NCI-H2029 (cell line): Measurements from ENCODE around the gene RIPOR3.
A peak's percentile ranks its signal among the peaks of the same experiment; 100 is the strongest.
"Not testable (repeated sequence)": the region's sequence is repeated elsewhere in the genome, so short reads cannot be mapped to it uniquely, and the experiment has no call there.

Experiments
- DNase-seq: peaks from one replicate; lab custom pipeline; 2025; lab: John Stamatoyannopoulos, UW

The RIPOR3 gene

DNA sequence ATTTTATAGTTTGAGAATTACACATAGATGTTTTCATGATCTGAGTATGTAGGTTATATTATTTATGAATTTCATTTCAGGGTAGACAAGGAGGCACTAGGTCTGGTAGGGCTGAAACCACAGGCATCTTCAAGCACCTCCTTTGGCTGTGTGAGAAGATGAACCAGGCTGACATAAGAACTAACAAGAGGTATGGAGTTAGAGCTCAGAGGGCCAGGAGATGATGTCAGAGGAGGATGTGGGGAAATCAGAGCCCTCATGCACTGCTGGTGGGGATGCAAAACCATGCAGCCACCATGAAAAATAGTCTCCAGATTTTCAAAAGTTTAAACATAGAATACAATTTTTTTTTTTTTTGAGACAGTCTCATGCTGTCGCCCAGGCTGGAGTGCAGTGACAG, 13.6 kb upstream of the RIPOR3 start:
- DNase-seq, result no peak

DNA sequence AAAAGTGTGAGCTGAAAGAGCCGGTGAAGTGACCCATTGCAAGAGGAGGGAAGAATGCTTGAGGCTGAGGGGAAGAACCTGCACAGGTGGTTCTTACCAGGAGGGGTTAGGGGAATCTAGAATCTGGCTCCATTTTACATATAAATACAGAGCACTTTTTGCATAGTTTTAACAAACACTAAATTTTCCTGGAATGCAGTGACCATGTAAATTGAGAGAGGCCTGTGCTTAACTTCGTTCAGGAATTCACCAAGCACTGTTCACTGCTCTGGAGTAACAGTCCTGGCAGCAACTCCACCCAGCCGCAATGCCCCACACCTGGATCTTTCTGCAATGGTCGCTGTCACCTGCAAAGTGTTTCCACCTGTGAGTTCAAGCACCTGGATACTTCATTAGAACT, 13.2 kb upstream of the RIPOR3 start:
- DNase-seq, result no peak

DNA sequence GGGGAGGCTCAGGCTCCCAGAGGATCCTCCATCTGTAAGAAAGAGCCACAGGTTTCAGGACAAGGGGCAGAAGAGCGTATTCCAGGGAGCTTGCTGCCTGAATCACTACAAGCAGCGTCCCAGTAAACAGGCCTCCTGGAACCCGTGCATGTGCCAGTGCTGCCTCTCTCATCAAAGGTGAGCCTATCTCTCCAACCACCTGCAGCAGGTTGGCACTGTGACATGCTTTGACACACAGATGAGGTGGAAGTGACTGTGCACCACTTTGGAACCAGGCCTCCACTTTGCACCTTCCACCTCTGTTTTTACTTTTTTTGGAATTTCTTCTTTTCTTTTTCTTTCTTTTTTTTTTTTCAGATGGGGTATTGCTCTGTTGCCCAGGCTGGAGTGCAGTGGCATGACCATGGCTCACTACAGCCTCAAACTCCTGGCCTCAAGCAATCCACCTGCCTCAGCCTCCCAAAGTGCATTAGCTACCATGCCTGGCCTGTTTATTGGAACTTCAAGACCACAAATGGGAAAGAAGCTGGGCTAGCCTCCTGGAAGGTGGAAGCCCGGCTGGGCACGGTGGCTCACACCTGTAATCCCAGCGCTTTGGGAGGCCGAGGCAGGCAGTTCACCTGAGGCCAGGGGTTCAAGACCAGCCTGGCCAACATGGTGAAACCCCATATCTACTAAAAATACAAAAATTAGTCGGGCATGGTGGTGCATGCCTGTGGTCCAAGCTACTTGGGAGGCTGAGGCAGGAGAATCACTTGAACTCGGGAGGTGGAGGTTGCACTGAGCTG, 12.5 kb upstream of the RIPOR3 start:
- DNase-seq, result not testable (repeated sequence)

DNA sequence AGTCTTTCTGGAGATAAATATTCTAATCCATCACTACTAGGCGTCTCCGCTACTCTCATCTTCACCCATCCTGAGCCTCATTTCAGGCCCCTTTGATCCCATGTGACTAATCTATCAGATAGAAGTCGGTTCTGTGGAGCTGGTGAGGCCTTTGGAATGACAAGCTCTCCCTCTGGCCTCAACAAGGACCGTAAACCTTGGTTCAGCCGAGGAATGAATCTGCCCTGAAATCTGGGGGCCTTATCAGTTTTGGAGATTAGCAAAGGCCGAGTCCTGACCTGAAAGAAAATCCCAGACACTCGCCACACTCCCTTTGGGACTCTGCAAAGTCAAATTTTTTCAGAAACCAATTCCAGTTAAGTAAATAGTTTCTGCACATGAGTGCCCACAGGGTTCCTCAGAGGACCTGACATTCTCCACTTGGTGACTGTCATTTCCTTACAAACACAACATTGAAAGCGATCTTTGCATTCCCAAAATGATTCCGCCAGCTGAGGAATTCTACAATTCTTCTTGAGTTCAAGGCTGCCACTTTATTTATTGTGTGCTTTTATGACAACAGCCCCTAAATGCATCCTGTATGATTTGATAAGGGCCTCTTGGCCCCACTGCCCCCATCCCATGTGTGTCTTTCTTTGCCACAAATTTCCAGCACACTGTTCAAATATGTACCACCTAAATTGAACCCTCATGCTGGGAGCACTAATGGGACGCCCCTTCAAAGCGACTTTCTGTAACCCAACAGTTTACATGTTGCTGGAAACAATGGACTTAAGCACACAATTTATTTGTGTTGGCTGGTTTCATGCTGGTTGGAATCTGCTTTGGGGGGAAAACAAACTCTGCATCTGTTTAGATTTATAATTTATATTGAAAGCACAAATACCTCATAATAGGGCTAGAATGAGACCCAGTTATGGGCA, 10.0 kb upstream of the RIPOR3 start:
- no peak for DNase-seq

DNA sequence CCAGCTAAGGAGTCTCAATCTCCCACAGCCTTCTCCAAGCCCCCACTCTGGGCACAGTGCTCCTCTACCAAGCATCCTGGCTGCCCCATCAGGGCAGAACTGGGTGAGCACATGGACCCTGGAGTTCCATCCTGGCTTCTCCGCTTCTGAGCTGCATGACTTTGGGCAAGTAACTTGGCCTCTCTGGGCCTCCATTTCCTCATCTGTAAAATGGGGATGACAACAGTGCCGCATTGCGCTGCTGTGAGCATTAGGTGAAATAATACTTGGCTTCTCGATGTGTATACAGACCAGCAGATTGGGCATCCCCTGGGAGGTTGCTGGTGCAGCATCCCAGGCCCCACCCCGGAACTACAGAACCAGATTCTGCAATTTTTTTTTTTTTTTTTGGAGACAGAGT, 8.3 kb upstream of the RIPOR3 start:
- no peak for DNase-seq

DNA sequence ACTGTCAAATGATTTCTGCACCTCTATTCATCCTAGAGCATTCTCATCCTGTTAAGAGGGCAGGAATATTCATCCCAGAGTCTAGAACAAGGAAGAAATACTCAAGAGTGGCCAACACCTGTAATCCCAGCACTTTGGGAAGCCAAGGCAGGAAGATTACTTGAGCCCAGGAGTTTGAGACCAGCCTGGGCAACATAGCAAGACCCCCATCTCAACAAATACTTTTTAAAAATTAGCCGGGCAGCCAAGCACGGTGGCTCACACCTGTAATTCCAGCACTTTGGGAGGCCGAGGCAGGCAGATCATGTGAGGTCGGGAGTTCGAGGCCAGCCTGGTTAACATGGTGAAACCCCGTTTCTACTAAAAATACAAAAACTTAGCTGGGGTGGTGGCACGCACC, 6.9 kb upstream of the RIPOR3 start:
- not testable (repeated sequence) for DNase-seq

DNA sequence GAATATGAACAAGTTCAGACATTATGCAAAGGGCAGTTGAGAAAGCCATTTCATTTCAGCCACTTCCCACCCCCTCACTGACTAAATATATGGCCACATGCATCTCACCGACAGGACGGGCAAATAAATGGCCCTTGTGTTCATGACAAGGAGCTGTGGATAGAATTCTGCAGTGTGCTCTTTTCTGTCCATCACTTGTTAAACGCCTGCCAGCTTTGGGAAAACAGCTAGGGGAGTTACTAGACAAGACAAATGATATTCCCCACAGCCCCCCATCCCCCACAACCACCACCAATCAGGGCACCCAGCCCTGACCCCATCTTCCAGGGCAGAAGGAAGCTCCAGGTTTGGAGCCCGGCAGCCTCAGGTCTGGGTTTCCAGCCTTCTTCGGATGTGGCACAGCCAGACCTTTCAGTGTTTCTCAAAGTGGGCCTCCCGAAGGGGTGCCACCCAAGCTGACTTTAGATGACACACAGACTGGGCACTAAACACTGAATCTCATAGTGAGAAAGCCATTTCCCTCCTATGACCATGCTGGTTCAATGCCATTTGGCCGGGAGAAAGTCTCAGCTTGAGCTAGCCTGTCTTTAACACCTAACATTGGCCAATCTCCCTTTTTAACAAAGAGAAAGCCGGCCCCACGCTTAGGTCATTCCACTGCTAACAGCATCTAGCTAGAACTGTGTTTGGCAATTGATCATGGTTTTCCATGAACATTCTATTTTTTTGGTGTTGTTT, 4.0 kb upstream of the RIPOR3 start:
- no peak for DNase-seq

DNA sequence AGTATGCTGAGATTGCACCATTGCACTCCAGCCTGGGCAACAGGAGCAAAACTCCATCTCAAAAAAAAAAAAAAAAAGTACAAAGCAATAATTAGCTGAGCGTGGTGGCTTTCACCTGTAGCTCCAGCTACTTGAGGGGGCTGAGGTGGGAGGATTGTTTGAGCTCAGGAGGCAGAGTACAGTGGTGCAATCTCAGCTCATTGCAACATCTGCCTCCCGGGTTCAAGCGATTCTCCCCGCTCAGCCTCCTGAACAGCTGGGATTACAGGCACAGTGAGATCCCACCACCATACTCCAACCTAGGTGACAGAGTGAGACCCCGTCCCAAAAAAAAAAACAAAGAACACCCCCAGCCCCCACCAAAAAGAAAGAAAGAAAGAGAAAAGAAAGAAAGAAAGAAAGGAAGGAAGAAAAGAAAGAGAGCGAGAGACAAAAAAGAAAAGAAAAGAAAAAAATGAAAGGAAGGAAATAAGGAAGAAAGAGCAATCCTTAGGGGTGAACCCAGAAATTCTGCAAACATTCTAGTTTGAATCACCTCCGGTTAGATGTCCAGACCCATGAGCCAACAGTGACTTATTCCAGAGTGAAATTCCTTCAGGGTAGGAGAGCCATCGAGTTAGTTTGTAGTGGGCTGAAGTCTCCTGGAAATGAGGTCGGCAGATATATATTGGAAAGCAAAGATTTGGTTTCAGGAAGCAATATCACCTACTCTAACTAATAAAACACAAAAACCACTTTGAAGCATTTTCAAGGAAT, 3.2 kb upstream of the RIPOR3 start:
- no peak for DNase-seq

DNA sequence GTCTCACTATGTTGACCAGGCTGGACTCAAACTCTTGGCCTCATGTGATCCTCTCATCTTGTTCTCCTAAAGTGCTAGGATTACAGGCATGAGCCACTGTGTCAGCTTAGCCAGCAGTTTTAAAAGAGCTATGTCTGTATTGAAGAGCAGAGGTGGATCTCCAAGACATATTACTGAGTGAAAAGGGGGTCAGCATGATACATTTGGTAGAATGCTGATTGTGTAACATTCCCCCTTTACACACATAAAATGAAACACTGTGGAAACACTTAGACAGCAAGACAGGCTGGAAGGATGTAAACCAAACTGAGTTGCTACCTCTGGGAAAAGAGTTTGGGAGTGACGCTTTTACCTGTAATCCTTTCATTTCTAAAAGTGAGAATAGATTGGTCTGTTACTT, 1.7 kb upstream of the RIPOR3 start:
- no peak for DNase-seq

DNA sequence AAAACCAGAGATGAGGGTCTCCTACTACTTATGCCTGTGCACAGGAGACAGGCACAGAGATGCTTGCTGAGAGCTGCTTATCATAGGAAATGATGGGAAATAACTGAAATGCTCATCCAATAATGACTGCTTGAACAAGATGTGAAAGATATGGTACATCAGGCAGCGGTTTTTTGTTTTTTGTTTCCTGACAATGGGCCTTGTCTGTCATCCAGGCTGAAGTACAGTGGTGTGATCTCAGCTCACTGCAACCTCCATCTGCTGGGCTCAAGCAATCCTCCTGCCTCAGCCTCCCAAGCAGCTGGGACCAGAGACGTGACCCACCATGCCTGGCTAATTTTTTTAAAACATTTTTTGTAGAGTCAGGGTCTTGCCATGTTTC, 1.2 kb upstream of the RIPOR3 start:
- no peak for DNase-seq

DNA sequence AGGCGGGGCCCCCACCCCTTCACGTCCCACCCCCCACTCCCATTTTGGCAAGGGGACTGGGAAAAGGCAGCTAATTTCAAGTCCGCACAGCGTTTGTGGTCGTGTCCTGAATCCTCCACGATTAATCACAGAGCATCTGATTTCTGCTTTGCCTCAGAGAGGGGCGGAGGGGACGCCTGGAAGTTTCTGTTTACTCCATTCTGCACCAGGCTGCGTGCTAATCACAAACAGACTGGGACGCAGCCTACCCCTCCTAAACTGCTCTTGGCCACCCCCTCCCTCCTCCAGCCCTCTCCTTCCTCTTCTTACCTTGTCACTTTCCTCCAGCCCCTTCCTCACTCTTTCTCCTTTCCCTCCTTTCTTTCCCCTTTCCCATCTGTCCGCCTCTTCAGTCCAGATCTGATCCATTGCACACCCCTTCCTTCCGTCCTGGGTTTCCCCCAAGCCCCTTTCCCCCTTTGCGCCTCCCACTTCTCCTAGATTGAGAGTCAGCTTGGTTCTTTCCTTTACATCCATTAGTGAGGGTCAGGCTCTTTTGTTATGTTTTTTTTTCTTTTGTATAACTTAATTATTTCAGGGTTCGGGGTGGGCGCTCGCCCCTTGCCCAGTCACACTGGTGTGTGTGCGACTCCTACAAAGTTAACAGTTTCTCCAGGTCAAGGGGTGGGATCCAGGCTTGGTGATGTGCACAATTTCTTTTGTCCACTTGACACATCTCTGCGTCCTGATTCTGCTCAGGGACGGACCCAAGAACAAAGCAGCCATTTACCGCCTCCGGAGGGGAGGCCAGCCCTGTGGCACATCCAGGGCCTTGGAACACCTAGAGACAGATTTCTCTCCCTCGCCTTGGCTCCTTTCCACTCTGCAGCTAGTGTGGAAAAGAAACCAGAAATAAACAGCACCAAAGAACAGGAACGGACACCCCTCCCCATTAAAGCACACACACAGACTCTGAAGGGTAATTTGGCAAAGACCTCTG, 520 bp upstream of the RIPOR3 start:
- no peak for DNase-seq

DNA sequence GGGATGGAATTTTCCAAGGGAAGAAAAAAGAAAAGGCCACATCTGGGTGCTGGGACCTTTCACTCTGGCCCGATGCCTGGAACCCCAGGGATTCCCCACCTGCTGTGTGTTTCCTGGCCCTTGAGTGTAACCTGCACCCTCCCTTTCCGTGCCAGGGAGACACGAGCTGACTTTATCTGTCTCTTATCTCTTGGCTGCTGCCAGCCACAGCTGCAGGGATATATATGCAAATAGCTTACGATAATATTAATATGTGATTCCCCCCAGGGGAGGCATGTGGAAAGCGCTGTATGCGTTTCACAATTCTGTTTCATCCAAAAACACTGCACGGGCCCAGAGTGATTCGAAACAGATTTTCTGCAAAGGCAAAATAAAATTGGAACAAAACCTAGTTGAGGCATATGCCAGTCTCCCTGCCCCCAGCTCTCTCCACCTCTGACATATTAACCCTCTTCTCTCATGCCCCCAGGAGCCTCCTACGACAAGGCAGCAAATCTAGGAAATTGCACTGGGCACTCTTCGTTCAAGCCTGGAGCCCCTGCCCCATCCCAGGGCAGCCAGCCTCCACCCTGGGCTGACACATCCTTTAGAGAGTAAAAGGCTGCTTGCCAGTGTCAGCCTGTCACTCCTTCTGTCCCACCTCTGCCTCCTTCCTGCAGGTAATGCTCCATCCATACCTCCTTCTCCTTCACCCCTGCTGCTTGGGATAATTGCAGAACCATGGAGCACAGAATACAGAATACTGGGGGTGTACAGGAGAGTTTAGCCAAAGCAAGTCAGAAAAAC, 1.3 kb downstream of the RIPOR3 start:
- peak; percentile 35 for DNase-seq

DNA sequence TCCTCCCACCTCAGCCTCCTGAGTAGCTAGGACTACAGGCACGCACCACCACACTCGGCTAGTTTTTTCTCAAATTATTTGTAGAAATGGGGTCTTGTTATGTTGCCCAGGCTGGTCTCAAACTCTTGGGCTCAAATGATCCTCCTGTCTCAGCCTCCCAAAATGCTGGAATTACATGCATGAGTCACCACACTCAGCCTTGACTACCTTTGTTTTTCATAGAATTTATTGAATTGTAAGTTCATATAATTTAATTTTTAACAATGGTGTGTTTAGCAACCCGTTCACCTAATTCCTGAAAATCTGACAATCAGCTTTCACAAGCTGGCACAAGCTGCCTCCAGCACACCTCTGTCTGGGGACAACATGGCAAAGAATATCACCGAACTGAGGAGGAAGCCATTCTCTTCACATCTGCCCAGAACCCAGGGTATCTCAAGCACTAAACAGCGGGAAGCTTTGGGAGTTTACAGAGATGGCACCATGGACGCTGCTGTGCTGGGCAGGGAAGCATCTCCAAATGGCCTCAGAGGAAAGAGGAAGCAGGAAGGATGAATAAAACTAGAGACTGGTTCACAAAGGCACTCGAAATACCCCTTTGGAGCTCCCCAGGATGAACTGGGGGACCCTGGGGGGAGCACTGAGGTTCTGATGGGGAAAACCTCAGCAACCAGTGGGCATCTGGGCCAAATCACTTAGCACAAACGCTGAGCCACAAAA, 2.9 kb downstream of the RIPOR3 start:
- no peak for DNase-seq

DNA sequence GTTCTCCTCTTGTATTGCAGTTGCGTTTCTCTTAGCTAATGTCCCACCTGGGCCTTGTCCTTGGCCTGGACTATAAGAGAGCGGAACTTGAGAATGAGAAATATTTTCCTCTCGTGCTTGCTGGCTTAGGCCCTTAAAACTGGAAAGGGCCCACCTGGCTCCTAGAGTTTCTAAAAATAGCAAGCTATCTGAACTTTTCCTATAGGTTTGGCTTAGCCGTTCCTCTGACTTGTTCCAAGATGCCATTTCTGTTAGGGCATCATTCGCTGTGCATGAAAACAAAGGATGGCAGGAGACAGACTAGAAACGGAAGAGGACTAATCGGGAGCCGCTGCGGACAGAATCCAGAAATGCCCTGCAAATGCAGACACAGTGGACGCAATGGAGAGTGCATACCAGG, 4.5 kb downstream of the RIPOR3 start:
- DNase-seq, result no peak

DNA sequence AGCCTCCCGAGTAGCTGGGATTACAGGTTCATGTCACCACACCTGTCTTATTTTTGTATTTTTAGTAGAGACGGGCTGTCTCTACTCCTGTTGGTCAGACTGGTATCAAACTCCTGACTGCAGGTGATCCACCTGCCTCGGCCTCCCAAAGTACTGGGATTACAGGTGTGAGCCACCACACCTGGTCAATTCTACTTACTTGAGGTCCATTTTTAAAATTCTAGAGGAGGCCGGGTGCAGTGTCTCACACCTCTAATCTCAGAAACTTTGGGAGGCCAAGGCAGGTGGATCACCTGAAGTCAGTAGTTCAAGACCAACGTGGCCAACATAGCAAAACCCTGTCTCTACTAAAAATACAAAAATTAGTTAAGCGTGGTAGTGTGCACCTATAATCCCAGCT, 7.8 kb downstream of the RIPOR3 start:
- DNase-seq, result no peak

DNA sequence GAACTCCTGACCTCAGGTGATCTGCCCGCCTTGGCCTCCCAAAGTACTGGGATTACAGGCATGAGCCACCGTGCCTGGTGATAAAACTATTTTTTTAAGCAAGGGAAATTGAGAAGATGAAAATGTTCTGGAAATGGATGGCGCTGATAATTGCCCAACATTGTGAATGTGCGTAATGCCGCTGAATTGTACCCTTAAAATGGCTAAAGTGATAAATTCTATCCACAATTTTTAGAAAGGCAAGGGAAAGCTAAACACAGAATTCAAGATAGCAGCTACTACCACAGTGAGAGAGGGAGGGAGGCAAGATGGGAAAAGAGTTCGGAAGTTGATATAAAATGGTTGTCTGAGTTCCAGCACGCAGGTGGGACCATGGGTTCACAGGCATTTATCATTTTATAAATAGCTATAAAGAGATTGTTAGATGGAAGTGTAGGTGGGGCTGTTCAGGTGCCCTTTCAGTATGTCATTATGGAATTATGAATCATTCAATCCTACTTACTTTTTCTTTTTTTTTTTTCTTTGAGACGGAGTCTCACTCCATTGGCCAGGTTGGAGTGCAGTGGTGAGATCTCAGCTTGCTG, 8.3 kb downstream of the RIPOR3 start:
- no peak for DNase-seq

DNA sequence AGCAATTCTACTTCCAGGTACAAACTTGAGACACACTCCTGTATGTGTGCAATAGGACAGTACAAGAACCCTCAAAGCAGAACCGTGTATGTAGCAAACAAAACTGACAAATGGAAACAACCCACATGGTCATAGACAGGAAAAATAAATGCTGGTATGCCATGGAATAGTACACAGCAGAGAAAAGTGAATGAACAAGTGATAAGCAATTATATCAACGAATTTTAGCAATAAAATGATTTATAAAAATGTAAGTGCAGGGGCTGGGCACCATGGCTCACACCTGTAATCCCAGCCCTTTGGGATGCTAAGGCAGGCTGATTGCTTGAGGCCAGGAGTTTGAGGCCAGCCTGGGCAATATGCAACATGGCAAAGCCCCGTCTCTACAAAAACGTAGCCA, 9.3 kb downstream of the RIPOR3 start:
- DNase-seq, result no peak

DNA sequence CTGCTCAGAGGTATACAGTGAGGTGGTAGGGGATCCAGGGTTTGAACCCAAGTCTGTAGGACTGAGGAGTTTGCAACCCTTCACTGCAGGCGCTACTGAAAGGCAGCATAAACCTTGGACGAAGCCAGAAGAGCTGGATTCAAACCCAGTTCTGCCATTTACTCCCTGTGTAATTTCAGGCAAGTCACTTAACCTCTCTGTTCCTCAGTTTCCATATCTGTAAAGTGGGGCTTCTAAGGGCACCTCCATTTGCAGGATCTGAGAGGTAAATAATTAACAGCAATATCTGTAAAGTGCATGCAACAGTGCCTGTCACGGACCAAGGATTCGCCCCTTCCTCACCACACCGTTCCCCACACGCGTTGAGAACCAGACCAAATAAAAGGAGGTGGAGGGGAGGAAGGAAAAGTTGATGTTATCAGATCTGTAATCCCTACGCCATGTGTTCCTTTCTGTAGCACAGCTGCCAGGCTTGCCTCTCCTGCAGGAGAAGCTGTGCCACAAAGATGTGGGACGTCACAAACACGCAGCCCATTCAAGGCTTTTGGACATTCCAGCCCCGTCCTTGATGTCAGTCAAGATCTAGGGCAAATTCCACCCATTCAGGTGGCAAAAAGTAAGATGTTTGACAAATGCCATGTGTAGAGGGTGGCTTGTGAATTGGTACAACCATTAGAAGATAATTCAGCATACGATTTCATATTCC, 9.8 kb downstream of the RIPOR3 start:
- DNase-seq, result no peak
